Measurements from ENCODE around the gene EDC4.
"Not testable (repeated sequence)": the region's sequence is repeated elsewhere in the genome, so short reads cannot be mapped to it uniquely, and the experiment has no call there.

Gene EDC4

DNA sequence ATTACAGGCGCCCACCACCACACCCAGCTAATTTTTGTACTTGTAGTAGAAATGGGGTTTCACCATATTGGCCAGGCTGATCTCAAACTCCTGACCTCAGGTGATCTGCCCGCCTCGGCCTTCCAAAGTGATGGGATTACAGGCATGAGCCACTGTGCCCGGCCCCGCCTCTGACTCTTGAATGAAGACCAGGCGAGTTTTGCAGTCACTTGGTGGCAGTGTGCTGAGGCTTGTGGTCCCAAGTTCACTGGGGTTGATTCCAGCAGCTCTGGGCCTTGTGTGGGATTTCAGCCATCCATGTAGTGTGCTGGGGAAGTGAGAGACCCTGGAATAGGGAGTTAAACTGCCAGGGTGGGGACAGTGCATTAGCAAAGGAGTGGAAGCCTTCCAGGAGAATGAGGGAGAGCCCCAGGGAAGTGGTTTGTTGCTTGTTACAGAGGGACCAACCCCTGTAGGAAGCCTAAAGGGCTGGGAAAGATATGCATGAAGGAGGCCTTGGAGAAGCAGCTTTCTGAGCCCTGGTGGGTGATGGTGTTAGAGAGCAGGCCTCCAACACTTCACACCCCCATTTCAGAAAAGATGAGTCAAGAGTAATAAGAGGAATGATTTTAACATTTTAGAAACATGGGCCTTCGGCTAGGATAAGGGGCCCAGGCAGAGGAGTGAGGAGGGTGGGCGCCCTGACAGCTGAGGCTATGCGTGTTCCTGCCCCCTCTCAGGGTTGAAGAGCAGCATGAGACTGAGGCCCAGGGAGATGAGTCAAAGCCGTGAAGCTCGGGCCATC is 34.7 kb downstream of the EDC4 start:
- peaks cover 21% of the 10 kb centered on the region for H3K36me3 ChIP-seq (replicated peaks)
- H3K27me3 ChIP-seq (replicated peaks) = no peaks in the 10 kb centered on the region
- H3K27ac ChIP-seq = no peak overlapping the region
- TF ChIP-seq CTCF (IDR thresholded peaks at IDR 0.05; ENCODE audit: low read depth, low read length, missing control alignments) = no peak
- no peak for DNase-seq
- in situ Hi-C loops (cut with HindIII; ENCODE audit: low pct_ligation_motif_present, low sequenced_read_pairs) = loop anchor here (25.0 kb wide), 2 partner anchors 95 to 195 kb away; partner anchors contain the start of genes GFOD2, RANBP10 and TSNAXIP1
- H3K4me3 ChIP-seq (ENCODE audit: low read depth, low read length) = no peak overlapping the region

DNA sequence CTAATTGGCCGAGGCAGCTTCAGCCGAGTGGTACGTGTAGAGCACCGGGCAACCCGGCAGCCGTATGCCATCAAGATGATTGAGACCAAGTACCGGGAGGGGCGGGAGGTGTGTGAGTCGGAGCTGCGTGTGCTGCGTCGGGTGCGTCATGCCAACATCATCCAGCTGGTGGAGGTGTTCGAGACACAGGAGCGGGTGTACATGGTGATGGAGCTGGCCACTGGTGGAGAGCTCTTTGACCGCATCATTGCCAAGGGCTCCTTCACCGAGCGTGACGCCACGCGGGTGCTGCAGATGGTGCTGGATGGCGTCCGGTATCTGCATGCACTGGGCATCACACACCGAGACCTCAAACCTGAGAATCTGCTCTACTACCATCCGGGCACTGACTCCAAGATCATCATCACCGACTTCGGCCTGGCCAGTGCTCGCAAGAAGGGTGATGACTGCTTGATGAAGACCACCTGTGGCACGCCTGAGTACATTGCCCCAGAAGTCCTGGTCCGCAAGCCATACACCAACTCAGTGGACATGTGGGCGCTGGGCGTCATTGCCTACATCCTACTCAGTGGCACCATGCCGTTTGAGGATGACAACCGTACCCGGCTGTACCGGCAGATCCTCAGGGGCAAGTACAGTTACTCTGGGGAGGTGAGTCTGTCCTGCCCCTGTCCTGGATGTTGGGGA is 36.3 kb downstream of the EDC4 start:
- no peak for TF ChIP-seq CTCF (IDR thresholded peaks at IDR 0.05; ENCODE audit: low read depth, low read length, missing control alignments)
- no peak overlapping the region for H3K27ac ChIP-seq
- in situ Hi-C loops (cut with HindIII; ENCODE audit: low pct_ligation_motif_present, low sequenced_read_pairs) = loop anchor here (25.0 kb wide), 2 partner anchors 97 to 197 kb away; partner anchors contain the start of genes GFOD2, RANBP10 and TSNAXIP1
- no peaks in the 10 kb centered on the region for H3K27me3 ChIP-seq (replicated peaks)
- peaks cover 15% of the 10 kb centered on the region for H3K36me3 ChIP-seq (replicated peaks)
- no peak overlapping the region for H3K4me3 ChIP-seq (ENCODE audit: low read depth, low read length)
- DNase-seq = no peak

DNA sequence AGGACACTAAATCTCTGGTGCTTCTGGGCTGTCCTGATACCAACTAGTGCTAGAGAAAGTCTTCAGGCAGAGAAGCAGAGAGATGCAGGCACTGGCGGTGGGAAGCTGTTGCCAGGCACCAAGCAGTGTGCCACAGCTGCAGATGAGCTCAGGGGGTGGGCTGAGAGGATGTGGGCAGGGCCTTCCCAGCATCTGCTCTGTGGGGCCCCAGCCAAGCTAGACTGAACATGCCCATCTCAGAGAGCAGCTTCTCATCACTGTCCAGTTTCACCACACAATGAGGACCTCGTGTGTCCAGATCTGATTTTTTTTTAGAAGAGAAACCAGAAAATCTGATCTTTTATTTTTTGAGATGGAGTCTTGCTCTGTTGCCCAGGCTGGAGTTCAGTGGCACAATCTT is 37.3 kb downstream of the EDC4 start:
- H3K27me3 ChIP-seq (replicated peaks) = no peaks in the 10 kb centered on the region
- H3K27ac ChIP-seq = no peak overlapping the region
- H3K4me3 ChIP-seq (ENCODE audit: low read depth, low read length) = no peak overlapping the region
- no peak for DNase-seq
- peaks cover 15% of the 10 kb centered on the region for H3K36me3 ChIP-seq (replicated peaks)
- in situ Hi-C loops (cut with HindIII; ENCODE audit: low pct_ligation_motif_present, low sequenced_read_pairs) = loop anchor here (25.0 kb wide), 2 partner anchors 98 to 198 kb away; partner anchors contain the start of genes GFOD2, RANBP10 and TSNAXIP1
- no peak for TF ChIP-seq CTCF (IDR thresholded peaks at IDR 0.05; ENCODE audit: low read depth, low read length, missing control alignments)

DNA sequence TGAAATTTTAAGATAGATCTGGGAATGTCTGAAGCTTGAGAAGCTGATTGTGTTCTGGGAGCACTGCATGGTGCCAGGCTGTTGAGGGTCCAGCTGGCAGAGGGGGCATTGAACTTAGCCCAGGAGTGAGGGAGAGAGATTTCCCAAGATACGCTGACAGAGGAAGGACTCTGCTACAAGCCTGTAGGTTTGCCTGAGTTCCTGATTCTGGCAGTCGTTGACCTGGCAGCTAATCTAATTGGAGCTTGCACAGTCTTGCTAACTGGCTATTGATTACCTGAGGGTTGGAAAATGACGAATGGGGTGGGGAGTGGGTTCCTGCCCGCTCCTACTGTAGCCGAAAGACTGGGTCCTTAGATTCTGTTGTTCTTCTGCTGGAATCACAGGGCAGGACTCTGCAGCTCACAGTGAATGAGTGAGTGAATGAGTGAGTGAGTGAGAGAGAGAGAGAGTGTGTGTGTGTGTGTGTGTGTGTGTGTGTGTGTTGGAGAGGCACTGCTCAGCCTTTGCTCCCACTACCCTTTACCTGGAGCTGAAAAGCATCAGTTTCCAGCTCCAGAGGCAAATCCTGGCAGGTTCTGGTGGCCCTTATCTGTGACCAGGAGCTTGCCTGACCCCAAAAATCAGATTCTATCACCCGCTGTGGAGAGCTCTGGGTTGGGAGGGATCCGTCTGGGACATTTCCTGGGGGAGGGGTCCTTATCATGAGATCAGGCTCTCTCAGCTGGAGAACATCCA is 42.1 kb downstream of the EDC4 start:
- in situ Hi-C loops (cut with HindIII; ENCODE audit: low pct_ligation_motif_present, low sequenced_read_pairs) = loop anchor here (25.0 kb wide), 2 partner anchors 103 to 203 kb away; partner anchors contain the start of genes GFOD2, RANBP10 and TSNAXIP1
- no peak overlapping the region for H3K4me3 ChIP-seq (ENCODE audit: low read depth, low read length)
- no peak for DNase-seq

GRCh38 chr16:67915496-67915769 is 42.6 kb downstream of the EDC4 start:
- H3K27ac ChIP-seq; H3K27me3 ChIP-seq (replicated peaks); H3K36me3 ChIP-seq (replicated peaks); H3K4me3 ChIP-seq (ENCODE audit: low read depth, low read length); DNase-seq: not testable (repeated sequence)
- in situ Hi-C loops (cut with HindIII; ENCODE audit: low pct_ligation_motif_present, low sequenced_read_pairs) = loop anchor here (25.0 kb wide), 2 partner anchors 103 to 203 kb away; partner anchors contain the start of genes GFOD2, RANBP10 and TSNAXIP1

More for the DNA sequence above, 42.1 kb downstream of the EDC4 start:
- Histone ChIP-seq H3K36me3 (replicated peaks) (peaks cover 6% of the 10 kb centered on the region), H3K27me3 (replicated peaks) (no peaks in the 10 kb centered on the region), H3K27ac (no peak overlapping the region)
- TF ChIP-seq CTCF (IDR thresholded peaks at IDR 0.05; ENCODE audit: low read depth, low read length, missing control alignments) = no peak
